Urothelium cell line (cell line): Measurements from ENCODE around the gene ACY1.
A peak's percentile ranks its signal among the peaks of the same experiment; 100 is the strongest.

Experiments
- DNase-seq: peaks from one replicate; pipeline ENCODE4 v3.0.0; 2011; ENCODE audit warnings: low spot score, mixed read lengths
- FAIRE-seq: peaks from 2 replicates; lab custom pipeline; 2011; peaks lifted over from hg19 to GRCh38; lab: Jason Lieb, UNC

ACY1 gene

GRCh38 chr3:51945926-51946705 is 37.2 kb upstream of the ACY1 start:
- no peak for DNase-seq
- no peak for FAIRE-seq

GRCh38 chr3:51946796-51947195 is 36.5 kb upstream of the ACY1 start:
- DNase-seq (no peak), FAIRE-seq (no peak)

GRCh38 chr3:51947215-51947900 is 36.0 kb upstream of the ACY1 start:
- FAIRE-seq, result no peak

GRCh38 chr3:51948016-51948580 is 35.2 kb upstream of the ACY1 start:
- no peak for FAIRE-seq
- DNase-seq, result no peak

More at GRCh38 chr3:51947215-51947900, 36.0 kb upstream of the ACY1 start:
- no peak for DNase-seq

- FAIRE-seq (peak; percentile 76), DNase-seq (no peak)
Measured at GRCh38 chr3:51949121-51949520, 34.2 kb upstream of the ACY1 start.

- FAIRE-seq, result no peak
- no peak for DNase-seq
Measured at GRCh38 chr3:51950899-51951298, 32.4 kb upstream of the ACY1 start.

- DNase-seq (peak; percentile 19), FAIRE-seq (no peak)
Measured at GRCh38 chr3:51953445-51953844, 29.9 kb upstream of the ACY1 start.

GRCh38 chr3:51954105-51954504 is 29.2 kb upstream of the ACY1 start:
- DNase-seq (no peak), FAIRE-seq (no peak)

GRCh38 chr3:51954713-51955112 is 28.6 kb upstream of the ACY1 start:
- no peak for DNase-seq
- FAIRE-seq, result no peak

GRCh38 chr3:51955175-51955892 is 28.0 kb upstream of the ACY1 start, which contains the start of gene GPR62:
GPR62 (plus strand) TSS chr3:51955381; CDS start chr3:51955653, 272 bp downstream.
- DNase-seq (no peak), FAIRE-seq (no peak)

- FAIRE-seq, result no peak
Measured at GRCh38 chr3:51955893-51956770, 27.2 kb upstream of the ACY1 start.

GRCh38 chr3:51957520-51958205 is 25.7 kb upstream of the ACY1 start:
- no peak for FAIRE-seq
- no peak for DNase-seq

More at GRCh38 chr3:51955893-51956770, 27.2 kb upstream of the ACY1 start:
- DNase-seq, result no peak

- FAIRE-seq, result no peak
Measured at GRCh38 chr3:51958603-51959521, 24.5 kb upstream of the ACY1 start.

GRCh38 chr3:51959651-51960050 is 23.7 kb upstream of the ACY1 start:
- FAIRE-seq (no peak), DNase-seq (no peak)

More at GRCh38 chr3:51958603-51959521, 24.5 kb upstream of the ACY1 start:
- no peak for DNase-seq

GRCh38 chr3:51960386-51960785 is 22.9 kb upstream of the ACY1 start:
- FAIRE-seq, result no peak

GRCh38 chr3:51961011-51961410 is 22.3 kb upstream of the ACY1 start:
- DNase-seq, result no peak
- no peak for FAIRE-seq

More at GRCh38 chr3:51960386-51960785, 22.9 kb upstream of the ACY1 start:
- no peak for DNase-seq

- FAIRE-seq (no peak), DNase-seq (no peak)
Measured at GRCh38 chr3:51961602-51962569, 21.4 kb upstream of the ACY1 start.
